G401.6 (cell line): ENCODE data around the gene SLC35E2B.
A peak's percentile ranks its signal among the peaks of the same experiment; 100 is the strongest.
"Not testable (repeated sequence)": the region's sequence is repeated elsewhere in the genome, so short reads cannot be mapped to it uniquely, and the experiment has no call there.

Experiments used
- FAIRE-seq: peaks from 2 replicates; lab custom pipeline; 2012; peaks lifted over from hg19 to GRCh38; lab: Jason Lieb, UNC

SLC35E2B gene

DNA sequence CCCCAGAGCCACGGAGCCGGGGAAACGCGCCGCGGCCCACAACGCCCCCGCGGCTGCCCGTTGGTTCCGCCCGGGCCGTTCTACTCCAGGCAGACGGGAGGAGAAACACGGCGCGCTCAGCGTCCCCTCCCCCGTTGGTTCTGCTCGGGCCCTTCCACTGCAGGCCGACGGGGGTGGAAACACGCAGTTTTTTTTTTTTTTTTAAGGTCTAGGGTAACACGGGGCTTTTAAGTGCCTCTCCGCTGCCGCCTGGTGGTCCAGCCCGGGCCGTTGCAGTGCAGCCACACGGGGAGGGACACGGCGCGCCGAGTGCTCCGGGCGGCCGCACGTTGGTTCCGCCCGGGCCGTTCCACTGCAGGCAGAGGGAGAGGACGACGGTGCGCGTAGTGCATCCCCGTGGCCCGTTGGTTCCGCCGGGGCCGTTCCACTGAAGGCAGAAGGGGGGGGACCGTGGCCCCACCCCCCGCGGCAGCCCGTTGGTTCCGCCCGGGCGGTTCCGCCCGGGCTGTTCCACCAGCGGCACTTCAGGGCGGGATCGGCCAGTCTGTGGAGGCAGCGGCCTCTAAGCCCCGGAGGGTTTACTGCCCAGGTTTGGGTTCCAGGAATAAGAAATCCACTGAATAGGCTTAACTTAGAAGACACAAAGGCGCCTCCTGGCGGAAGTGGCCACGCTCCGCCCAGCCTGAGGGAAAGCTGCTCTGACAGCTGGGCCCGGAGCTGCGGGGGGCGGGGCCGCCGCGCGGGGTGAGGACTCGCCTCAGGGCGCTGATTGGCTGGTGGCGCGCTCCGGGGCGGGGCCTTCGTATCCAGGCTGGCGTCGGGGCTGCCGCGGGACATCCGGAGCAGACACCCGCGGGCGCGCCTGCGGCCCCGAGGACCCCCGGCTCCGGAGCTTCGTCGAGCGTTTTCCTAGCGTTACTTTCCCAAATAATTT, at the start of gene SLC35E2B:
SLC35E2B (minus strand) TSS at position 82 of the 934 bp plus-strand sequence. CDS start 16,096 bp downstream, outside the sequence.
- FAIRE-seq, result peak; percentile 97

DNA sequence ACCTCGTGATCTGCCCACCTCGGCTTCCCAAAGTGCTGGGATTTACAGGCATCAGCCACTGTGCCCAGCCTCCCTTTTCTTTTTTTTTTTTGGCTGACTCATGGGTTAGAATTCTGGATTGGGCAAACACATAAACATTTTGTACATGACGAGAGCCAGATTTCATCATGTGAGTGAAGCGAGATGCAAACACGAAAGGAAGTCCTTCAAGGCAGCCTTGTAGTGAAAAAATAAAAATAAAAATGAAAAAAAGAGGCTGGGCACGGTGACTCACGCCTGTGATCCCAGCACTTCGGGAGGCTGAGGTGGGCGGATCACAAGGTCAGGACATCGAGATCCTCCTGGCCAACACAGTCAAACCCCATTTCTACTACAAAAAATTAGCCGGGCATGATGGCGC, 48.4 kb upstream of the SLC35E2B start:
- FAIRE-seq, result not testable (repeated sequence)

- not testable (repeated sequence) for FAIRE-seq
Measured at GRCh38 chr1:1738799-1739337, 46.3 kb upstream of the SLC35E2B start.

DNA sequence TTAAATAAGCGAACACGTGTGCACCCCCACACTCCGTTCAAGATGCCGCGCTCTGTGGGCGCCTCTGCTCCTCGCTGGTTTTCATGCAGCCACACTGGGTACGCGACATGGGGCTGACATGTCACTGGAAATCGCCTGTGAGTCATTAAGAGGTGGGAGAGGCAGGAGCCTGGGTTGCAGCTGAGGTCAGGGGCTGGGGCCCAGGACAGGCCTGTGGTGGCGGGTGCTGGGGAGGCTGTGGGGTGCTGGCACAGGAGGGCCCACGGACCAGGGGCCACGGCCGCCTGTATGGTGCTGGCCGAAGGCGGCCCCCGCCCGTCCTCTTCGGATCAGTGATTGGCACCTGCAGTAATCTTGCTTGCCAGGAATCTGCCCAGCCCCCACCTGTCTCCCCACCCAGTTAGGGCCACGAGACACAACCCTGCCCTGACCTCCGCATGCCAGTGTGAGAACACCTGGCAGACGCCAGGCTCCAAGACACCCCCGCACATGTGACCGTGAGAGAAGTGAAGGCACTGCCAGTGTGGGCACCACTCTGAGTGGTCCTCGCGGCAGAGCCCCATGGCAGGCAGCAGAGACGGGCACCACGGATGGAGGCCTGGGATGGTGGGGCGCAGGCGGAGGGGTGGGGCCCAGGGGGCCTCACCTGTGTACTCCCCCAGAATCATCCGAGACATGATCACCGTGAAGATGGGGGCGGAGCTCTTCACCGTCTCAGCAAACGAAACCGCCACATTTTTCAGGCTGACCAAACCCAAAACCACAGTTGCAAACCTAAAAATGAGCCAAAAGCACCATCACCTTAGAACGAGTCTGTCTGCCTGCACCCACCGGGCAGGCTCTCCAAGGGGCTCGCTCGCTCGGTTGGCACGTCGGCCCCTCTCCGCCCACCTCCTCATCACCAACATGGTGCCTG, 45.3 kb upstream of the SLC35E2B start:
- not testable (repeated sequence) for FAIRE-seq

DNA sequence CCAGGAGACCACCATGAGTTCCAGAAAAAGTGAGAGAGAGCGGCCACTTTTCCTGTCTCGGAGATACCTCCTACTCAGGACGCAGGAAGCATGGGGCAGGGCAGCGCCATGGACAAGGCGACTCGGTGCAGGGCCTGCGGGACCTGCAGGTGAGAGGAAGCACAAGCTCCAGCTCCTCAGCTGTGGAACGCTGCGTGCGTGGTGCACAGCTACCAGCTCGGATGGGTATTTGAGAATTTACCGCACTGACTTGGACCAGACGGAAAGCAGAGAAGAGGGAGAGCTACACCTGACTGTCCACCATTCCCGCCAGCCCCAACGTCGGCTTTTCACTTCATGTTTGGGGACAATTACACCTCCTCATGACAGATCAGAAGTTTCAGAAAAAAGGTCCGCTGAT, 39.8 kb upstream of the SLC35E2B start:
- FAIRE-seq, result no peak

- FAIRE-seq, result no peak
Measured at GRCh38 chr1:1730870-1731269, 38.3 kb upstream of the SLC35E2B start.

DNA sequence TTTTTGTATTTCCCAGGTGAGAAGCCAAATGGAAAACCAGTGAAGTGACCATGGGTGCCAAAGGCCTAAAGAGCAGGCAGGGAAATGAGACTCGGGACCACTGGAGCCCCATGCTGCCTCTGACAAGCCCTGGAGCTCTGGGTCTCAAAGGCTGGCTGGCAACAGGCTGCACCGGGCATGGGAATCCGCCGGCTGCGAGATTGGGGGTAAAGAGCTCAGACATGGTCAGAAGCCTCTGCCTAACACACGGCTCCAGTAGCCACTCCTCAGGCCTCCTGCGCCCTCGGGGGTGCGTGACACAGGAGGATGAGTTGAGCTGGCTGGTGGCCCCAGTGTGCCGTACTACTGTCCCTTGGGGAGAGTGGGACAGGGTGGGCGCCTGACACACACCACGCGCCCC, 37.6 kb upstream of the SLC35E2B start:
- not testable (repeated sequence) for FAIRE-seq

DNA sequence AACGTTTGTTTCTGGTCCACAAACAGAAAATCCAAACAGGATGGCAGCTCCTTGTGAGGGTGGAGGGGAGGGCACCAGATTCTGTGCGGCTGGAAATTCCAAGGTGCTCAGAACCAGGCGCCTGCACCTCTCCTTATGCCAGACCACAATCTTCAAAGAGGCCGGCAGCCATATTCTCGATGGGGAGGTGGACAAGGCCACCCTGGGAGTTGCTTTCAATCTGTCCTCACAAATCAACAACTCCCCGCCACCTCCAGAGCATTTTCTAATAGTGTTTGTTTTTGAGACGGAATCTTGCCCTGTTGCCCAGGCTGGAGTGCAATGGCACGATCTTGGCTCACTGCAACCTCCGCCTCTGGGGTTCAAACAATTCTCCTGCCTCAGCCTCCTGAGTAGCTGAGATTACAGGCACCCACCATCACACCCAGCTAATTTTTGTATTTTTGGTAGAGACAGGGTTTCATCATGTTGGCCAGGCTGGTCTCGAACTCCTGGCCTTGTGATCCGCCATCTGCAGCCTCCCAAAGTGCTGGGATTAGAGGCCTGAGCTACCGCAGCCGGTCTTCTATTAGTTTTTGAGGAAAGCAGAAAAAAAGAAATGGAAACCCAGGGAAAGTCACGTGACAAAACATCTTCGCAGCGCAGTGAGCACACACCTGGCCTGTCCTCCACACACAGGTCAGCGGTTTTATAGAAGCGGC, 36.7 kb upstream of the SLC35E2B start:
- FAIRE-seq, result not testable (repeated sequence)

DNA sequence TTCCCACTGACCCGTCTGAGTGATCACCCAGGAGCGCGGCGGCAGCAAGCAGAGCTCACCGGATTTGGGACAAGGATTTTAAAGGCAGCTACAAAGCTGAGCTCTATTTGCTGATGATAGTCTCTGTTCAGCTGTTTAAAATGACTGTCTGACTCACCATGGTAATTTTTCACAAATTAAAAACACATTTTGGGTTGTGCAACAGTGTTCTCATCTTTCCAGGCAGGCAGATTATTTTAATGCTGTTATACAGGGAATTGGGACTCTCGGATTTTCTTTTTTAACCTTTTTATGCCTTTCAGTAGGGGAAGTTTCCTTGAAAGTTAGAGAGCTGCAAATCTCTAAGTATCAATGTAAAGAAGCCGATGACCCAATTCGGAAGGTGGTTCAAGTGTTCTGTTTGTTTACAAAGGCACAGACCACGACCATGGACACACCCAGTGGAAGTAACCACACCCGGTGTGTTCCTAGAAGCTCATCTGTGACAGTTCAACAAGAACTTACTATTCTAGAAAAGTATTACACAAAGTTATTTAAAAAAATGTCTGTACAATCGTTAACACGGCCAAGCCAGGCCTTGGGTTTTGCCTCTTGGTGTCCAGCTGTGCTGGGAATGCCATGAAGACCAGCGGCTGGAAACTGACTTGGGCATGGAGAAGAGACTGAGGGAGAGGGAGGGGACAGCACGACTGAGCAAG, 35.9 kb upstream of the SLC35E2B start:
- not testable (repeated sequence) for FAIRE-seq

GRCh38 chr1:1727131-1727651, 34.6 kb upstream of the SLC35E2B start:
- FAIRE-seq, result not testable (repeated sequence)

- FAIRE-seq, result not testable (repeated sequence)
Measured at GRCh38 chr1:1726088-1726487, 33.5 kb upstream of the SLC35E2B start.

GRCh38 chr1:1724035-1724864, 31.7 kb upstream of the SLC35E2B start, which contains the start of gene CDK11A:
Gene CDK11A (minus strand): TSS chr1:1724357. CDS start chr1:1722818, 1,539 bp downstream.
- peak; percentile 97 for FAIRE-seq

DNA sequence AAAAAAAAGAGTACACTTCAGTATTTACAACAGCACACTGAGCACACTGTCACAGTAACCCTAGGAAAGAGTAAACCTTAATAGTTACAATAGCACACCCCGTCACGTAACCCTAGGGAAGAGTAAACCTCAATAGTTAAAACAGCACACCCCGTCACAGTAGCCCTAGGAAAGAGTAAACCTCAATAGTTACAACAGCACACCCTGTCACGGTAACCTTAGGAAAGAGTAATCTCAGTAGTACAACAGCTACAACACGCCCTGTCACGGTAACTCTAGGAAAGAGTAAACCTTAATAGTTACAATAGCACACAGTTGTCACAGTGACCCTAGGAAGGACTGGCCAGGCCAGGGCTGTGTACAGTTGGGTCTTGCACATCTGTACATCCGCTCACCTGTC, 28.6 kb upstream of the SLC35E2B start:
- FAIRE-seq, result no peak

GRCh38 chr1:1715109-1715883, 22.7 kb upstream of the SLC35E2B start:
- not testable (repeated sequence) for FAIRE-seq

- FAIRE-seq, result not testable (repeated sequence)
Measured at GRCh38 chr1:1707897-1708296, 15.3 kb upstream of the SLC35E2B start.

DNA sequence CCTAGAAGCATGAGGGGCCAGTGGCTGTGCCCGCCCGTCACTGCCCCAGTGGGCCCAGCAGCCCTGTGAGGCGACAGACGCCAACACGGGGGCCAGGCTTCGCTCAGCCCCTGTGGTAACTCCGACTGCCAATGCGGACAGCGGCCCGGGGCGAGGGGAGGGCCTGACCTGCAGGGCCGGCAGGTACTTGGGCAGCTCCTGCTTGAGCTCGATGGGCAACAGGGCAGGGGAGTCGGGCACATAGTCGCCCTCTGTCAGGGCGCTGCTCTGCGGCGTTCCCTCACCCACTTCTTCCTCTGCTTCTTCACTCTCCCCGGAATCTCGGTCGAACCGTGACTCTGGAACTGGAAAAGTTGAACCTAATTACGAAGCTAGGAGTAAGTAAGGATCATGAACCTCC, 14.6 kb upstream of the SLC35E2B start:
- not testable (repeated sequence) for FAIRE-seq

DNA sequence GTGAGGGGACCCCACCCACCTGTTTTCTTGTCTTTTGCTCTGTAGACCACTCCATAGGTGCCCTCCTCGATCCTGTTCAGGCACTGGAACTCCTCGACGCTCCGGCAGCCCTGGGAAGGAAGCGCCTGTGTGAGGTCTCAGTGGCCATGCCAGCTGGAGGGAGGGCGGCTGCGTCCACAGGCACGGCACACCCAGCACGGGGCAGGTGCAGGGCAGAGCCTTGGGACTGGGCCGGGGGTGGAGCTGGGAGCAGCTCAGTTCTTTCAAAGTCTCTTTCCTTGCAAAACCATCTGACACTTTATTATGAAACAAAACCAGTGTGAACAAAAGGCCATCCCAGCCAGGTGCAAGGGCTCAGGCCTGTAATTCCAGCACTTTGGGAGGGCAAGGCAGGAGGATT, 13.0 kb upstream of the SLC35E2B start:
- FAIRE-seq, result not testable (repeated sequence)

DNA sequence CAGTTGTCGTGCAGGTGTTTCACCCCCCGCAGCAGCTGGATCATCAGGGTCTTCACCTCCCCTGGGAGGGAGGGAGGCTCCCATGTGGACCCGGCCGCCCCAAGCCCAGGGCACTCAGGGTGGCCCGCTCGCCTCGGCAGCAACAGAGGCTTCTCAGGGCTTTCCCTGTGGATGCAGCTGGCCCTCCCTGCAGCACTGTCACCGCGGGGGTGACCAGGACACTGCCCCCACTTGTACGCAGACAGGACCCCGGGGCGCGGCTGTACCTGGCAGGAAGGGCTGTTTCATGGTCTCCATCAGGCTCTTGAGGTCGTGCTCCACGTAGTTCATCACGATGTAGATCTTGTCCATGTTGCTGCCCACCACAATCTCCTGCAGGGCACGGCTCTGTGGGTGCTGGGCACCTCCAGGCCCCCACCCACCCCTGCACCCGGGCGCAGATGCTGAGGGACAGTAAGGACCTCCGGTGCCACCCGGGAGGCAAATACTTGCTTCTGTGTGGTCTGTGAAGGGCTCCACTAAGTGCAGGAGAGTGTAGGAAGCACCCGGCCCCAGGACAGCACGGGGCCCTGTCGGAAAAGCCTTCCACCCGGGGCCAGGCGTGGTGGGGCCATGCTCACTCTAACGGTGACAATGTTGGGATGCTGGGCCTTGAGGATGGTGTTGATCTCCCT, 11.8 kb upstream of the SLC35E2B start:
- not testable (repeated sequence) for FAIRE-seq
